ENCODE measurements around the gene LRP5. TPM values are rescaled to one million over a fixed set of nuclear protein-coding genes. Genes with fewer than 3 reads are reported as not detected.
A peak's percentile ranks its signal among the peaks of the same experiment; 100 is the strongest.

Gene LRP5
- total and polyA plus RNA-seq, 9 of the 15 experiments (the other 6 are each of a cell fraction or from before 2014, with no cell fraction given) = 0.48 to 44.2 (median 13.5) TPM

DNA sequence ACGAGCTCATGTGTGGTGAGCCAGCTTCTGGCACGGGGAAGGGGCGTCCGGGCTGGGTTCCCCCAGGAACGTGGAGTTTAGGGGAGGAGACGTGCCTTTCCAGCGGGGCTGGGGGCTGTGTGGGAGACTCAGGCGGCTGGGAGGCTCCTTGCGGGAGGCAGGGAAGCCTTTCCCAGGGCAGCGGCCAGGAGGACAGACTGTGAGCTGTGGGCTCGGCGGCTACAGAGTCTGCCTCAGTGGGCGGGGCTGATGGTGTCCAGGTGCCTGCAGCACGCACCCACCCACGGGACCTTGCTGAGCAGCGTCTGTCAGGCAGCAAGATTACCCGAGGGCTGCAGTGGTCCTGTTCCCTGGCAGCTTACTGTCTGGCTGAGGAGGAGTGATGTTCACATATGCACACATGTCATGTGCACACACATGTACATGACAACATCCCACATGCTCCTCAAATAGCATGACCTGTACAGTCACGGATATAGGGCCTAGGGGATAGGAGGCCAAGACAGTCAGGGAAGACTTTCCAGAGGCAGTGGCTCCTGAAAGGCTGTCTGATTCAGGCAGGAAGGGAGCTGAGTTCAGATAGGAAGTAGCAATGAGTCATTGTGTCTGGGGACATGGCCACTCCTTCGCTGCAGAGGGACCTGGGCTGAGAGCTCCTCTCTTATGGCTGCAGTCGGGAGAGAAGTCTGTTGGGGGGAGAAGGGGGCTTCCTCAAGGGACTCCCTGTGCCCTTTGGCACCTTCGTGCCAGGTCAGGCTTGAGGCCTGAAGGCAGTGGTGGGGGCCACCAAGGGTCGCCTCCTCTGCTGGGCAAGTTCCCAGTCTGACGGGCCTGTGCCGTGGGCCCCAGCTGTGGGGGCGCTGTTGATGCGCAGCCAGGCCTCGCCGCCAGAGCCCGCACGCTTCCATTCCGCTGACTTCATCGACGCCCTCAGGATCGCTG lies 124.9 kb downstream of the LRP5 start (continued):
- TF ChIP-seq, protein P1, sequence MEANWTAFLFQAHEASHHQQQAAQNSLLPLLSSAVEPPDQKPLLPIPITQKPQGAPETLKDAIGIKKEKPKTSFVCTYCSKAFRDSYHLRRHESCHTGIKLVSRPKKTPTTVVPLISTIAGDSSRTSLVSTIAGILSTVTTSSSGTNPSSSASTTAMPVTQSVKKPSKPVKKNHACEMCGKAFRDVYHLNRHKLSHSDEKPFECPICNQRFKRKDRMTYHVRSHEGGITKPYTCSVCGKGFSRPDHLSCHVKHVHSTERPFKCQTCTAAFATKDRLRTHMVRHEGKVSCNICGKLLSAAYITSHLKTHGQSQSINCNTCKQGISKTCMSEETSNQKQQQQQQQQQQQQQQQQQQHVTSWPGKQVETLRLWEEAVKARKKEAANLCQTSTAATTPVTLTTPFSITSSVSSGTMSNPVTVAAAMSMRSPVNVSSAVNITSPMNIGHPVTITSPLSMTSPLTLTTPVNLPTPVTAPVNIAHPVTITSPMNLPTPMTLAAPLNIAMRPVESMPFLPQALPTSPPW (CRISPR knock-in tag; IDR thresholded peaks at IDR 0.05) = peak; percentile 45; the same call in 1 of the 2 replicates
- TF ChIP-seq PHF21A (IDR thresholded peaks at IDR 0.05; ENCODE audit: borderline replicate concordance, low read depth) = no peak
- TF ChIP-seq HNRNPL (IDR thresholded peaks at IDR 0.05; ENCODE audit: low read depth, low read length) = 0 out of 2 replicates have a peak, but pooled peaks have one; percentile 20
- TF ChIP-seq CREB1 (IDR thresholded peaks at IDR 0.05) = no peak
- 0 out of 2 replicates have a peak, but pooled peaks have one; percentile 47 for TF ChIP-seq CREB1 (CRISPR knock-in tag; IDR thresholded peaks at IDR 0.05)
- peak; percentile 8 for TF ChIP-seq PHF20 (IDR thresholded peaks at IDR 0.05; ENCODE audit: partially characterized antibody)
- TF ChIP-seq PCBP2 (IDR thresholded peaks at IDR 0.05; ENCODE audit: low read depth, low read length, poor library complexity, severe bottlenecking) = no peak
- TF ChIP-seq, protein P2, sequence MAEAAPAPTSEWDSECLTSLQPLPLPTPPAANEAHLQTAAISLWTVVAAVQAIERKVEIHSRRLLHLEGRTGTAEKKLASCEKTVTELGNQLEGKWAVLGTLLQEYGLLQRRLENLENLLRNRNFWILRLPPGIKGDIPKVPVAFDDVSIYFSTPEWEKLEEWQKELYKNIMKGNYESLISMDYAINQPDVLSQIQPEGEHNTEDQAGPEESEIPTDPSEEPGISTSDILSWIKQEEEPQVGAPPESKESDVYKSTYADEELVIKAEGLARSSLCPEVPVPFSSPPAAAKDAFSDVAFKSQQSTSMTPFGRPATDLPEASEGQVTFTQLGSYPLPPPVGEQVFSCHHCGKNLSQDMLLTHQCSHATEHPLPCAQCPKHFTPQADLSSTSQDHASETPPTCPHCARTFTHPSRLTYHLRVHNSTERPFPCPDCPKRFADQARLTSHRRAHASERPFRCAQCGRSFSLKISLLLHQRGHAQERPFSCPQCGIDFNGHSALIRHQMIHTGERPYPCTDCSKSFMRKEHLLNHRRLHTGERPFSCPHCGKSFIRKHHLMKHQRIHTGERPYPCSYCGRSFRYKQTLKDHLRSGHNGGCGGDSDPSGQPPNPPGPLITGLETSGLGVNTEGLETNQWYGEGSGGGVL (CRISPR knock-in tag; IDR thresholded peaks at IDR 0.05) = no peak
- TF ChIP-seq ZNF668 (CRISPR knock-in tag; IDR thresholded peaks at IDR 0.05) = no peak
- TF ChIP-seq CCAR2 (IDR thresholded peaks at IDR 0.05; ENCODE audit: low read depth, low read length) = no peak
- no peak for TF ChIP-seq ZNF217 (CRISPR knock-in tag; IDR thresholded peaks at IDR 0.05)
- TF ChIP-seq JUND (IDR thresholded peaks at IDR 0.05; ENCODE audit: borderline replicate concordance, low read depth, low read length) = peak; percentile 89
- TF ChIP-seq JUND (tag; IDR thresholded peaks at IDR 0.05; ENCODE audit: borderline replicate concordance, low read depth, low read length) = peak; percentile 89; the same call in 2 of the 3 replicates
- no peak for TF ChIP-seq CBX1 (IDR thresholded peaks at IDR 0.05; ENCODE audit: low read depth)
- TF ChIP-seq POLR2H (tag; IDR thresholded peaks at IDR 0.05; ENCODE audit: low read depth) = no peak

All from K562 (cell line).